HG03442 (cell line): Measurements from ENCODE around the gene PLA2G4E.

Experiments
- ATAC-seq: cut with Tn5 transposase; IDR thresholded peaks from one replicate; pipeline ENCODE4 v1.9.1; 2021; ENCODE audit warnings: mild to moderate bottlenecking, moderate library complexity; ENCODE audit not compliant: unreplicated experiment

The PLA2G4E gene

DNA sequence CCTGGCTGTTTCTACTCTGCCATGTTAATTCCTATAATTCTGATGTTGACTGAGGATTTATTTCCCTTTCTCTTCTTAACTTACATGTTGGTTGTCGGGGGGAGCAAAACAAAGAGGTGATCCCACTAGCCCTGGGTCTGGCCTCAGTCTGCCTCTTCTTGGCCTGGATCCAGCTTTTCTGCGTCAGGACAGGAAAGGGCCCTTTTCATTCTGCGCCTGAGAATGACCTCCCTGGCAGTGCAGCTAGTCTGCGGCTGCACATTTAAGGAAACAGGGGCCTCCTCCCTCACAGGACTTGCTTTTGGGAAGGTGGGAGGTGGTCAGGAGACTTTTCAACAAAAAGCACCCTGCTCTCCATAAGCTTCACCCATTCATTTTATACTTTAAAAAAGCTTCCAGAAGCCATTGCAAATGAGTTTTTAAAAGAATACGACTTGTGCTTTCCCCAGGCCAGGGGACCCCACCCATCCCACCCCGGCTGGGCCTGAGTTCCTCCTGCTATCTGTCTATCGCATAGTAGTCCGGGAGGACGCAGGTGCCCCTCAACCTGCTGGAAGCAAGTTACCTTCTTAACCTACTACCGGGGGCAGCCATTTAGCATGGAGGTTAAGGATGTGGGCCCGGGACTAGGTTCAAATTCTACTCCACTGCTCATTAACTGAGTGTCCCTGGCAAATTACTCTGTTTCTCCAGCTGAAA is 27.2 kb downstream of the PLA2G4E start:
- ATAC-seq: no peak

DNA sequence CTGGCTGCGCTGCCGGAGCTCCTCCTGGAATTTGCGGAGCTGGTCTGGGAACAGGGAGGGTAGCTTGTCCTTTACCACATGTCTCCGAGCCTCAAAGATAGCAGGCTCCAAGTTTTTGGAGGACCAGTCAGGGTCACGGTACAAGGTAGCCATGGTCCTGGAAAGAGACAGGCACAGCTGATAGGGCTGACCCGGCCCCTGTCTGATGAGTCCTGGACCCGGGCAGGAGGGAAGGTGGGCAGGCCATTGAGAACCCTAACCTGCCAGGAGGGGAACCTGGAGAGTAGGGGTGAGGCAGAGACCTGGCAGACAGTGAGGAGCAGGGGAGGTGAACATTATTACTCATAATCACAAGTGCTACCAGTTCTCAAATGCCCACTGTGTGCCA is 28.0 kb downstream of the PLA2G4E start:
- no peak for ATAC-seq

- no peak for ATAC-seq
Observed at GRCh38 chr15:41992151-41992802, 28.6 kb downstream of the PLA2G4E start.

GRCh38 chr15:41990691-41991090 is 30.2 kb downstream of the PLA2G4E start:
- ATAC-seq: no peak

- ATAC-seq: no peak
Observed at GRCh38 chr15:41990243-41990605, 30.6 kb downstream of the PLA2G4E start.

GRCh38 chr15:41989573-41990242 is 31.1 kb downstream of the PLA2G4E start:
- ATAC-seq: no peak

DNA sequence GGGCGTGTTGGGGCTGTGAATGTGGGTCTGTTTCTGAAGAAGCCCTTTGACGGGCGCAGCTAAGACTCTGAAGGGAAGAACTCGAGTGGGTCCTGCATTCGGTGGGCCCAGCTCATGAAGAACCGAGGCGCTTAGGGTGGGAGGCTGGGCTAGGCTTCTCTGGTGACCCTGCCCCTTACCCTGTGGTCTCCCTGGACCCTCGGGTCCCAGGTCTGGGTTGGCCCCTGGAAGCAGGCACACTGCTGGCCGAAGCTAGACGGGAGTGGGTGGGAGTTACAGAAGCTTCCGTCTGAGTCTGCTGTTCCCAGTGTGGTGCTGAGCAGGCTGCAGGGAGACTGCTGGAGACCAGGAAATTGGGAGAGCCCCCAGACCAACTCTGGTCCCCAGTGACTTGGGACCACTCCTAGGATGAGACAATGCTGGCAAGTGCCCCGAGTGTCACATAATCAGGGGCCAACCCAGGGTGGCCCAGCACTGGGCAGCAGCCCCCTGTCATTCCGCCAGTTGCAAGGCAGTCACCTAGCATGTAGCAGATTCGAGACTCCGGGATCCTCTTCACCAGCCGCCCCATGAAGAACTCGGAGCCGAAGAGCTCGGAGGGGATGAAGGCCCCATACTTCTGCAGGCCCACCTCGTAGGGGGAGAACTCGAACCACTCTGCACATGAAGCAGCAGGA is 31.8 kb downstream of the PLA2G4E start:
- no peak for ATAC-seq

DNA sequence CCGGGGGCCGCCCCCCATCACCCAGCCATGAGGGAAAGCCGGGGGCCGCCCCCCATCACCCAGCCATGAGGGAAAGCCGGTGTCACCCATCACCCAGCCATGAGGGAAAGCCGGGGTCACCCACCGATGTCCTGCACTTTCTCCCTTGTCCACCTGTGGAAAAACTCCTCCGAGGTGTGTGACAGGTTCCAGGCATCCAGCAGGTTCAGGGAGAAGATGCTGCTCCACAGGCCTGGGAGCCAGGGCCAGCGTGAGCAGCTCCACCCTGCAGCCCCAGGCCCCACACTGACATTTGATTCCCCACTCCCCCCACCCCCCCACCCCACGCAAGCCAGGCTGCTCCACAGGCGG is 32.9 kb downstream of the PLA2G4E start:
- no peak for ATAC-seq

- no peak for ATAC-seq
Observed at GRCh38 chr15:41987246-41987924, 33.5 kb downstream of the PLA2G4E start.

- no peak for ATAC-seq
Observed at GRCh38 chr15:41985236-41986160, 35.3 kb downstream of the PLA2G4E start.

- ATAC-seq: no peak
Observed at GRCh38 chr15:41984622-41985021, 36.2 kb downstream of the PLA2G4E start.

GRCh38 chr15:41983621-41984571 is 36.9 kb downstream of the PLA2G4E start:
- no peak for ATAC-seq

DNA sequence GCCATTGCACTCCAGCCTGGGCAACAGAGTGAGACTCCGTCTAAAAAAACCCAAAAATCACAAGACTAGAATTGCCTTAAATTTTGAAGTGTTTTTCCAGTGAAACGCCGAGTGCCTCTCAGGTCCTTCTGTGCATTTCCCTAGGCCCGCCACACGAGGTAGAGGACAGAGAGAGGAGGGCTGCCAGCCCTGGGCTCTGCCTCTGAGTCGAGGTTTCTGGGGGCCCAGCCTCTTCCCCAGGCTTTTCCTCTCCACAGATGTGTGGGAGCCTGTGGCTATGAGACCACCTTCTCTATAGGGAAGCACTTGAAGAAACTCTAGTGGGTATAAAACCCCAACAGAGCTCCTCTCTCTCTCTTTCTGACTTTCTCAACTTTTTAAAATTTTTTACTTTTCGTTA is 37.6 kb downstream of the PLA2G4E start:
- ATAC-seq: no peak

DNA sequence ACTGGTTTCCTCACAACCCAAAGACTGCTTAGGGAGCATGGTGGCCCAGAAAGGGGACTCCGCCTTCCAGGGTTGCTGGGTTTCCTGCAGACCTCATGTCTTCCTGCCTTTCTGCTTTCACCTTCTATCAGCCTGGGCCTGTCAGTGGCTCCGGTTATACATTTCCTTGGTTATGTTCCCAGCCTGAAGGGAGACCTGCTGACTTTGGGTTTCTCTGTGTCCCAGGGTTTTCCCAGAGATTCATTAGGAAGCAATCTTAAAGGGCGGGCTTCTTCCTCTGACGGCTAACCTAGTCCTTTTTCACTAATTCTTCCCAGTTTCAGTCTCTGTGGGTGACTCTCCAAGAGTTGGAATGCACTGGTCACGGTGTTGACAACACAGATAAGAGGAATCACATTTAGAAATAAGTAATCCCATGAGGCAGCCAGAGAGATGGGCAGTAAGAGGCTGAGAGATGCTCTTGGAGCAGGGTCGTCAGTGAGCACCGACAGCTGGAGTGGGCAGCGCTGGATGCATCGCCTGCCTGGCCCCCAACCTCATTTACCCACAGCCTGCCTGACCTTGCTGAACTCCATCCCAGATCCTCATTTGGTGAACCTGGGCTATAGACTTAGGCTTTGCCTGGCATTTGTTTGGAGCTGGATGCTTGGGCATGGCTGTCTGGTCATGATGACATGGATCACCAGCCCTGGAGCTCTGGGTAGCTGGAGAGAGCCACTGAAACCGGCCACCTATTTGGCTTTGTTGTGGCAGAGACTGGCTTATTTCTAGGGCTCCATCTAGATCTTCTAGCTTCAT is 38.5 kb downstream of the PLA2G4E start:
- ATAC-seq: no peak

GRCh38 chr15:41981371-41982132 is 39.3 kb downstream of the PLA2G4E start:
- no peak for ATAC-seq

- ATAC-seq: no peak
Observed at GRCh38 chr15:41980654-41981323, 40.1 kb downstream of the PLA2G4E start.
